ENCODE results near the gene TBCE. TPM values are rescaled to one million over a fixed set of nuclear protein-coding genes. Genes with fewer than 3 reads are reported as not detected.

Gene TBCE
- total and polyA plus RNA-seq, 9 of the 15 experiments (the other 6 are each of a cell fraction or from before 2014, with no cell fraction given), result 52.6 to 92.1 (median 82.1) TPM

DNA sequence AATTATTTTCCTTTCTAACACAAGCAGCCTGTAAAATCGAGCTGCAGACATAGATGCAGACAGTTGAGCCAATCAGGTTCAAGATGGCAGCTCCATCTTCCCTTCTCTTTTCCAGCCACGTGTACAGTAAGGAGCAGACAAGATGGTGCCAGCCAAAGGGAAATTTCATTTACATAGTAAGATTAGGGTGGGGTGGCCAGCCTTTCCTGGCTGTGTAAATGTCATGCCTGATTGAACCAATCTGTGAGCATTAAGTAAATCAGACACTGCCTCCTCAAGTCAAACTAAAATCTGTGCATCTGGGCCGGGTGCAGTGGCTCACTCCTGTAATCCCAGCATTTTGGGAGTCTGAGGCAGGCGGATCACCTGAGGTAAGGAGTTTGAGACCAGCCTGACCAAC lies 60.2 kb downstream of the TBCE start:
- Histone ChIP-seq H3K9me1 (ENCODE audit: control insufficient read depth, insufficient read depth, low read length) (no peaks in the 10 kb centered on the region), H3K4me2 (ENCODE audit: insufficient read depth, low read length) (no peak overlapping the region), H3K4me1 (replicated peaks in 1 of 2; ENCODE audit: control insufficient read depth in 2 of 2, insufficient read depth in 2 of 2, low read length in 2 of 2) (peaks cover 0 to 8% of the 10 kb centered on the region in 2 experiments; a peak in 2 of 5 replicates), H3K9me3 (replicated peaks; ENCODE audit: control insufficient read depth, insufficient read depth, low read depth, low read length) (no peaks in the 10 kb centered on the region), H3K4me3 (no peak overlapping the region), H3K36me3 (ENCODE audit: control insufficient read depth, insufficient read depth, low read length) (peaks cover 34% of the 10 kb centered on the region; the same call in 2 of the 3 replicates), H3K79me2 (ENCODE audit: control insufficient read depth, insufficient read depth, low read length) (peaks cover 11% of the 10 kb centered on the region; the same call in 2 of the 3 replicates), H3K9ac (ENCODE audit: insufficient read depth in 1 of 2, low read depth in 2 of 2, low read length in 2 of 2) (no peak overlapping the region), H2AFZ (ENCODE audit: low read depth, low read length) (no peak overlapping the region), H3K27me3 (ENCODE audit: control insufficient read depth in 2 of 2, insufficient read depth in 2 of 2, low read length in 2 of 2) (no peaks in the 10 kb centered on the region), H3K27ac (ENCODE audit: extremely low read depth, low read depth, low read length) (no peak overlapping the region), H4K20me1 (replicated peaks; ENCODE audit: control insufficient read depth, insufficient read depth, low read length) (0 out of 2 replicates have a peak, but pooled peaks cover 8% of the 10 kb centered on the region)
- intact Hi-C loops (cut with micrococcal nuclease), result no loop called here
- TF ChIP-seq, protein P1, sequence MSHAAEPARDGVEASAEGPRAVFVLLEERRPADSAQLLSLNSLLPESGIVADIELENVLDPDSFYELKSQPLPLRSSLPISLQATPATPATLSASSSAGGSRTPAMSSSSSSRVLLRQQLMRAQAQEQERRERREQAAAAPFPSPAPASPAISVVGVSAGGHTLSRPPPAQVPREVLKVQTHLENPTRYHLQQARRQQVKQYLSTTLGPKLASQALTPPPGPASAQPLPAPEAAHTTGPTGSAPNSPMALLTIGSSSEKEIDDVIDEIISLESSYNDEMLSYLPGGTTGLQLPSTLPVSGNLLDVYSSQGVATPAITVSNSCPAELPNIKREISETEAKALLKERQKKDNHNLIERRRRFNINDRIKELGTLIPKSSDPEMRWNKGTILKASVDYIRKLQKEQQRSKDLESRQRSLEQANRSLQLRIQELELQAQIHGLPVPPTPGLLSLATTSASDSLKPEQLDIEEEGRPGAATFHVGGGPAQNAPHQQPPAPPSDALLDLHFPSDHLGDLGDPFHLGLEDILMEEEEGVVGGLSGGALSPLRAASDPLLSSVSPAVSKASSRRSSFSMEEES (CRISPR knock-in tag; IDR thresholded peaks at IDR 0.05), result no peak
- TF ChIP-seq ZNF134 (CRISPR knock-in tag; conservative IDR thresholded peaks at IDR 0.05) (no peak), SREBF2 (CRISPR knock-in tag; IDR thresholded peaks at IDR 0.05) (no peak), ZNF586 (CRISPR knock-in tag; conservative IDR thresholded peaks at IDR 0.05) (no peak), TRIM24 (IDR thresholded peaks at IDR 0.05) (no peak), SUPT5H (IDR thresholded peaks at IDR 0.05) (no peak), SMC3 (conservative IDR thresholded peaks at IDR 0.05; ENCODE audit: insufficient read depth, low read depth, low read length) (no peak), HCFC1 (IDR thresholded peaks at IDR 0.05; ENCODE audit: low read depth, low read length) (no peak), CSDE1 (IDR thresholded peaks at IDR 0.05) (no peak), MAZ (CRISPR knock-in tag; conservative IDR thresholded peaks at IDR 0.05 in 1 of 2, IDR thresholded peaks at IDR 0.05 in 1 of 2) (no peak), ZNF324 (CRISPR knock-in tag; IDR thresholded peaks at IDR 0.05) (no peak), POLR3A (IDR thresholded peaks at IDR 0.05; ENCODE audit: borderline replicate concordance, extremely low read depth, insufficient read depth, insufficient read length) (no peak), ZNF785 (CRISPR knock-in tag; IDR thresholded peaks at IDR 0.05) (no peak), PHB2 (IDR thresholded peaks at IDR 0.05; ENCODE audit: low read depth) (no peak)
- TF ChIP-seq, protein P2, sequence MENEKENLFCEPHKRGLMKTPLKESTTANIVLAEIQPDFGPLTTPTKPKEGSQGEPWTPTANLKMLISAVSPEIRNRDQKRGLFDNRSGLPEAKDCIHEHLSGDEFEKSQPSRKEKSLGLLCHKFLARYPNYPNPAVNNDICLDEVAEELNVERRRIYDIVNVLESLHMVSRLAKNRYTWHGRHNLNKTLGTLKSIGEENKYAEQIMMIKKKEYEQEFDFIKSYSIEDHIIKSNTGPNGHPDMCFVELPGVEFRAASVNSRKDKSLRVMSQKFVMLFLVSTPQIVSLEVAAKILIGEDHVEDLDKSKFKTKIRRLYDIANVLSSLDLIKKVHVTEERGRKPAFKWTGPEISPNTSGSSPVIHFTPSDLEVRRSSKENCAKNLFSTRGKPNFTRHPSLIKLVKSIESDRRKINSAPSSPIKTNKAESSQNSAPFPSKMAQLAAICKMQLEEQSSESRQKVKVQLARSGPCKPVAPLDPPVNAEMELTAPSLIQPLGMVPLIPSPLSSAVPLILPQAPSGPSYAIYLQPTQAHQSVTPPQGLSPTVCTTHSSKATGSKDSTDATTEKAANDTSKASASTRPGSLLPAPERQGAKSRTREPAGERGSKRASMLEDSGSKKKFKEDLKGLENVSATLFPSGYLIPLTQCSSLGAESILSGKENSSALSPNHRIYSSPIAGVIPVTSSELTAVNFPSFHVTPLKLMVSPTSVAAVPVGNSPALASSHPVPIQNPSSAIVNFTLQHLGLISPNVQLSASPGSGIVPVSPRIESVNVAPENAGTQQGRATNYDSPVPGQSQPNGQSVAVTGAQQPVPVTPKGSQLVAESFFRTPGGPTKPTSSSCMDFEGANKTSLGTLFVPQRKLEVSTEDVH (IDR thresholded peaks at IDR 0.05; ENCODE audit: low read depth, partially characterized antibody), result no peak
- 56% methylated on average over 4 of the region's 4 CpGs for WGBS (ENCODE audit: insufficient coverage, low coverage, missing lambda C conversion rate)
- ATAC-seq (no peak), FAIRE-seq (no peak), DNase-seq (ENCODE audit: extremely low read depth in 1 of 4, low spot score in 3 of 4) (no peak)
- ChIA-PET POLR2A (no interaction called here), CTCF (ENCODE audit: low intra/inter-chr PET ratio) (no interaction called here)
- in situ Hi-C loops (cut with MboI), result no loop called here
- no TSS peak for BruUV-seq (replicated peaks)
